GM12891 (cell line): ENCODE data around the gene ZFHX3.

Source experiments
- POLR2A ChIP-seq: IDR thresholded peaks from 2 replicates; pipeline ENCODE4 v1.6.1; 2011; ENCODE audit warnings: low read depth, low read length, control low read depth
- POLR2AphosphoS5 ChIP-seq: IDR thresholded peaks from 2 replicates; pipeline ENCODE4 v1.6.1; 2011; ENCODE audit warnings: low read depth, low read length, control low read depth
- POU2F2 ChIP-seq: IDR thresholded peaks from 2 replicates; pipeline ENCODE4 v1.6.1; 2011; ENCODE audit warnings: low read depth, mild to moderate bottlenecking, control low read depth, low read length, moderate library complexity
- SPI1 ChIP-seq: IDR thresholded peaks from 2 replicates; pipeline ENCODE4 v1.6.1; 2011; ENCODE audit warnings: low read depth, low read length, control low read depth
- TAF1 ChIP-seq: IDR thresholded peaks from 2 replicates; pipeline ENCODE4 v1.6.1; 2011; ENCODE audit warnings: low read depth, low read length, control low read depth

DNA sequence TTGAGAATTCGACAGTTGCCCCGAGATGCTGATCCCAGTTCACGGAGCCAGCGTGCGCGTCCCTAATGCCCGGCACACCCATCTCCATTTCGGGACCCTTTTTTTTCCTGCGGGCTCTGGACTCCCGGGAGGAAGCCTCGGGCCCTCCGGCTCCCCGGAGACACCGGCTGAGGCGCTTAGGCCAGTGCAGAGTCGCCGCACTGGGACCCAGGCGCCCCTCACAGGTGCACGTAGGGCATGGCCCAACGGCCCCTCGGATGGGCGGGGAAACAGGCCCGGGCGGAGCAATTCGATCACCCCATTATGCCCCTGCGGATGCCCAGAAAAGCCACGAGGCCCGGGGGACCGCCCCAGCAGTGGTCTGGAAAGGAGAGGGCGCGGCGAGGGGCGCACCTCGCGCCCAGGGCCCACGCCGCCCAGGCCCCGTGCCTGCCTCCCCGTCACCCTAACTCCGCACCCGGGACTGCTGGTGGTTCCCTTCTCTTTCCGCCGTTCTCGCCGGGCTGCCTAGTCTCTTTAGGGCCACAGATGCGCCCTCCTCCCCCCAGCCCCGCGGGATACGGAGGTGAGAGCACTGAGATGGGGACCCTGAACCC is 18.5 kb upstream of the ZFHX3 start:
- TF ChIP-seq POLR2AphosphoS5 (no peak), POLR2A (no peak), TAF1 (no peak), SPI1 (no peak), POU2F2 (no peak)
